HL-60 (cell line): ENCODE results near the gene EPHA4.

Experiments
- CTCF ChIP-seq: IDR thresholded peaks from one replicate; pipeline ENCODE4 v1.5.1; 2011; ENCODE audit warnings: low read length, control low read depth, inconsistent platforms; ENCODE audit not compliant: insufficient read depth
- GABPA ChIP-seq: IDR thresholded peaks from 2 replicates; pipeline ENCODE4 v1.6.1; 2012; ENCODE audit warnings: low read depth
- POLR2AphosphoS5 ChIP-seq: IDR thresholded peaks from 2 replicates; pipeline ENCODE4 v1.6.1; 2012; ENCODE audit warnings: low read depth
- TF ChIP-seq, protein P1 (sequence below): IDR thresholded peaks from 2 replicates; pipeline ENCODE4 v1.6.1; 2012; ENCODE audit warnings: low read depth; ENCODE audit not compliant: insufficient replicate concordance

- no peak for TF ChIP-seq CTCF
- TF ChIP-seq POLR2AphosphoS5 = no peak
- TF ChIP-seq GABPA = no peak
- TF ChIP-seq, protein P1, sequence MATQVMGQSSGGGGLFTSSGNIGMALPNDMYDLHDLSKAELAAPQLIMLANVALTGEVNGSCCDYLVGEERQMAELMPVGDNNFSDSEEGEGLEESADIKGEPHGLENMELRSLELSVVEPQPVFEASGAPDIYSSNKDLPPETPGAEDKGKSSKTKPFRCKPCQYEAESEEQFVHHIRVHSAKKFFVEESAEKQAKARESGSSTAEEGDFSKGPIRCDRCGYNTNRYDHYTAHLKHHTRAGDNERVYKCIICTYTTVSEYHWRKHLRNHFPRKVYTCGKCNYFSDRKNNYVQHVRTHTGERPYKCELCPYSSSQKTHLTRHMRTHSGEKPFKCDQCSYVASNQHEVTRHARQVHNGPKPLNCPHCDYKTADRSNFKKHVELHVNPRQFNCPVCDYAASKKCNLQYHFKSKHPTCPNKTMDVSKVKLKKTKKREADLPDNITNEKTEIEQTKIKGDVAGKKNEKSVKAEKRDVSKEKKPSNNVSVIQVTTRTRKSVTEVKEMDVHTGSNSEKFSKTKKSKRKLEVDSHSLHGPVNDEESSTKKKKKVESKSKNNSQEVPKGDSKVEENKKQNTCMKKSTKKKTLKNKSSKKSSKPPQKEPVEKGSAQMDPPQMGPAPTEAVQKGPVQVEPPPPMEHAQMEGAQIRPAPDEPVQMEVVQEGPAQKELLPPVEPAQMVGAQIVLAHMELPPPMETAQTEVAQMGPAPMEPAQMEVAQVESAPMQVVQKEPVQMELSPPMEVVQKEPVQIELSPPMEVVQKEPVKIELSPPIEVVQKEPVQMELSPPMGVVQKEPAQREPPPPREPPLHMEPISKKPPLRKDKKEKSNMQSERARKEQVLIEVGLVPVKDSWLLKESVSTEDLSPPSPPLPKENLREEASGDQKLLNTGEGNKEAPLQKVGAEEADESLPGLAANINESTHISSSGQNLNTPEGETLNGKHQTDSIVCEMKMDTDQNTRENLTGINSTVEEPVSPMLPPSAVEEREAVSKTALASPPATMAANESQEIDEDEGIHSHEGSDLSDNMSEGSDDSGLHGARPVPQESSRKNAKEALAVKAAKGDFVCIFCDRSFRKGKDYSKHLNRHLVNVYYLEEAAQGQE = no peak
These were observed 103.8 kb downstream of the EPHA4 start for GRCh38 chr2:221468317-221468716.
